HepG2 (cell line): ENCODE measurements around the gene DLG2. TPM values are rescaled to one million over a fixed set of nuclear protein-coding genes. Genes with fewer than 3 reads are reported as not detected.

Source experiments
- ATAC-seq: fragments of 200-7000 bp; cut with Tn5 transposase; 3 replicates; pipeline ENCODE4 v1.9.1; 2020; ENCODE audit warnings: mild to moderate bottlenecking, moderate library complexity
- BruUV-seq: library from RNA; stranded (reverse); fragments of 400-500 nt; replicated peaks from 2 replicates; lab custom pipeline; 2021; lab: Mats Ljungman, UMichigan
- CTCF ChIA-PET: fragments of 300-600 bp; formaldehyde crosslinking; extraction: SDS; loops from one replicate; lab custom pipeline; 2021; ENCODE audit warnings: low total read pairs, inconsistent platforms, low intra/inter-chr PET ratio; lab: Yijun Ruan, JAX
- POLR2A ChIA-PET: fragments of 350-600 bp; sonication (Branson Sonifier 250); formaldehyde crosslinking; loops from one replicate; lab custom pipeline; 2020; ENCODE audit warnings: antibody characterized with exemption, inconsistent platforms; lab: Yijun Ruan, JAX
- DNase-seq: peaks from one replicate; pipeline ENCODE4 v3.0.0-alpha.2; 2015; ENCODE audit warnings: low spot score
- FAIRE-seq: peaks from 3 replicates; lab custom pipeline; 2011; peaks lifted over from hg19 to GRCh38; lab: Jason Lieb, UNC
- H2AFZ ChIP-seq: one replicate; pipeline ENCODE4 v1.6.1; 2011; ENCODE audit warnings: low read length, inconsistent platforms
- H3K27ac ChIP-seq: fragments of 300-600 bp; 3 replicates; pipeline ENCODE4 v1.8.0; 2011; ENCODE audit warnings: mixed run types, mild to moderate bottlenecking, mixed read lengths, low read length, inconsistent platforms; ENCODE audit not compliant: insufficient read depth; ENCODE audit errors: extremely low read length
- H3K27me3 ChIP-seq, 2 experiments: fragments of 200-600 bp in 1 of 2; 2 replicates in 1 of 2; 3 replicates in 1 of 2; pipeline versions ENCODE4 v1.6.0 to v1.8.0; 2011; ENCODE audit warnings: low read length in 2 of 2, mild to moderate bottlenecking in 2 of 2, moderate library complexity in 2 of 2, inconsistent platforms in 1 of 2; ENCODE audit not compliant: insufficient read depth in 2 of 2, control insufficient read depth in 1 of 2
- H3K36me3 ChIP-seq, 2 experiments: fragments of 200-600 bp in 1 of 2; replicated peaks in 1 of 2; 2 replicates in 1 of 2; 3 replicates in 1 of 2; pipeline versions ENCODE4 v1.5.1 to v1.8.0; 2011; ENCODE audit warnings: low read length in 2 of 2, inconsistent platforms in 1 of 2; ENCODE audit not compliant: insufficient read depth in 2 of 2, control insufficient read depth in 1 of 2
- H3K4me1 ChIP-seq: 2 replicates; pipeline ENCODE4 v1.5.1; 2012; ENCODE audit warnings: low read length, inconsistent platforms; ENCODE audit not compliant: insufficient read depth
- H3K4me2 ChIP-seq: 2 replicates; pipeline ENCODE4 v1.6.0; 2011; ENCODE audit warnings: low read depth, low read length, inconsistent platforms
- H3K4me3 ChIP-seq, 3 experiments: fragments of 200-600 bp in 1 of 3; sonication (generic), shearing (Covaris generic) in 1 of 3; replicated peaks in 1 of 3; 2 replicates each; pipeline ENCODE4 v1.5.1; 2011 to 2016; ENCODE audit warnings: low read length in 3 of 3, inconsistent platforms in 2 of 3, low read depth in 2 of 3, mild to moderate bottlenecking in 2 of 3, control low read depth in 1 of 3, mixed read lengths in 1 of 3; ENCODE audit not compliant: insufficient read depth in 1 of 3
- H3K79me2 ChIP-seq: one replicate; pipeline ENCODE4 v1.6.1; 2011; ENCODE audit warnings: low read length, inconsistent platforms; ENCODE audit not compliant: insufficient read depth
- H3K9ac ChIP-seq: 2 replicates; pipeline ENCODE4 v1.6.0; 2011; ENCODE audit warnings: mild to moderate bottlenecking, low read depth, low read length, inconsistent platforms; ENCODE audit not compliant: insufficient read depth
- H3K9me3 ChIP-seq: 2 replicates; pipeline ENCODE4 v1.5.1; 2012; ENCODE audit warnings: mild to moderate bottlenecking, low read length
- H4K20me1 ChIP-seq: 2 replicates; pipeline ENCODE4 v1.6.0; 2011; ENCODE audit warnings: inconsistent platforms, mild to moderate bottlenecking, low read length, moderate library complexity; ENCODE audit not compliant: insufficient read depth
- BRCA1 ChIP-seq: sonication (generic); formaldehyde crosslinking; IDR thresholded peaks from 2 replicates; pipeline ENCODE4 v1.4.0; 2020; ENCODE audit warnings: missing genetic modification reagents
- DMAP1 ChIP-seq: IDR thresholded peaks from 2 replicates; pipeline ENCODE4 v1.6.1; 2016
- HDAC1 ChIP-seq: sonication (generic); formaldehyde crosslinking; IDR thresholded peaks from 2 replicates; pipeline ENCODE4 v1.5.1; 2020; ENCODE audit warnings: mild to moderate bottlenecking, missing genetic modification reagents
- HOXA9 ChIP-seq: sonication (generic); formaldehyde crosslinking; IDR thresholded peaks from 2 replicates; pipeline ENCODE4 v1.8.1; 2022; ENCODE audit warnings: missing genetic modification reagents, mild to moderate bottlenecking, moderate library complexity, borderline replicate concordance
- KLF6 ChIP-seq: IDR thresholded peaks from 2 replicates; pipeline ENCODE4 v1.8.0; 2016; ENCODE audit warnings: missing biosample characterization, missing genetic modification reagents
- NFATC3 ChIP-seq: sonication (generic); formaldehyde crosslinking; IDR thresholded peaks from 2 replicates; pipeline ENCODE4 v1.5.1; 2020; ENCODE audit warnings: mild to moderate bottlenecking, missing genetic modification reagents
- NFE2L2 ChIP-seq: fragments of 150-350 bp; IDR thresholded peaks from 2 replicates; pipeline ENCODE4 v1.6.1; 2014; ENCODE audit warnings: low read length
- PHB2 ChIP-seq: fragments of 450-650 bp; IDR thresholded peaks from 2 replicates; pipeline ENCODE4 v1.6.1; 2018; ENCODE audit not compliant: partially characterized antibody
- PRPF4 ChIP-seq: fragments of 200-400 bp; formaldehyde crosslinking; IDR thresholded peaks from 2 replicates; pipeline ENCODE4 v1.6.1; 2016; ENCODE audit warnings: low read length, low read depth; ENCODE audit not compliant: poor library complexity, severe bottlenecking
- TBP ChIP-seq: sonication (generic); formaldehyde crosslinking; IDR thresholded peaks from 2 replicates; pipeline ENCODE4 v1.5.0; 2020; ENCODE audit warnings: missing genetic modification reagents
- ZNF251 ChIP-seq: sonication (generic); formaldehyde crosslinking; IDR thresholded peaks from 2 replicates; pipeline ENCODE4 v1.9.0; 2021; ENCODE audit warnings: mild to moderate bottlenecking, missing genetic modification reagents
- ZNF326 ChIP-seq: sonication (generic); formaldehyde crosslinking; IDR thresholded peaks from 2 replicates; pipeline ENCODE4 v1.4.0; 2020; ENCODE audit warnings: missing genetic modification reagents, borderline replicate concordance
- ZNF431 ChIP-seq: sonication (generic); formaldehyde crosslinking; IDR thresholded peaks from 2 replicates; pipeline ENCODE4 v1.9.0; 2022; ENCODE audit warnings: missing genetic modification reagents, low read depth, mild to moderate bottlenecking, borderline replicate concordance
- WGBS: methylation state at CpG from one replicate; pipeline ENCODE4 v1.1.6; 2017; ENCODE audit warnings: low lambda C conversion rate; 5-methylcytosine and 5-hydroxymethylcytosine counted together
- in situ Hi-C: cut with HindIII; loops from 2 replicates; pipeline ENCODE4 v1.10.0; 2017; ENCODE audit warnings: low pct_unique_long_range_greater_than_20kb; ENCODE audit not compliant: extremely low pct_ligation_motif_present
- intact Hi-C: fragments of 100-400 bp; cut with micrococcal nuclease; formaldehyde crosslinking; loops from one replicate; pipeline ENCODE4 v1.10.0; 2022; ENCODE audit not compliant: unreplicated experiment
- polyA plus RNA-seq, 8 experiments: library from polyadenylated mRNA; depleted of rRNA in 3 of 8; stranded (reverse) in 7 of 8; unstranded in 1 of 8; fragments of >200 nt; fragmentation: Illumina TruSeq in 4 of 8; extraction: Trizol in 4 of 8; gene quantifications; 2 replicates each; pipeline versions ENCODE4 v1.2.1 to v1.2.3, GENCODE V29; 2011 to 2016; ENCODE audit warnings: low read depth in 4 of 8, missing spikeins in 1 of 8, mixed read lengths in 1 of 8; ENCODE audit not compliant: insufficient read depth in 1 of 8
- total RNA-seq, 5 experiments: library from RNA; depleted of rRNA; stranded (reverse); fragments of >200 nt; fragmentation: Illumina TruSeq; extraction: Trizol; gene quantifications; 2 replicates each; pipeline ENCODE4 v1.2.3, GENCODE V29; 2016; ENCODE audit warnings: low read depth in 1 of 5
- TF ChIP-seq, protein P1 (sequence below): sonication (generic); formaldehyde crosslinking; IDR thresholded peaks from 2 replicates; pipeline ENCODE4 v1.5.1; 2020; ENCODE audit warnings: mild to moderate bottlenecking, missing genetic modification reagents, borderline replicate concordance

Gene DLG2
- total and polyA plus RNA-seq, 2 of the 13 experiments (the other 11 are each of a cell fraction or from before 2014, with no cell fraction given), result 0.46 to 1.0 TPM

DNA sequence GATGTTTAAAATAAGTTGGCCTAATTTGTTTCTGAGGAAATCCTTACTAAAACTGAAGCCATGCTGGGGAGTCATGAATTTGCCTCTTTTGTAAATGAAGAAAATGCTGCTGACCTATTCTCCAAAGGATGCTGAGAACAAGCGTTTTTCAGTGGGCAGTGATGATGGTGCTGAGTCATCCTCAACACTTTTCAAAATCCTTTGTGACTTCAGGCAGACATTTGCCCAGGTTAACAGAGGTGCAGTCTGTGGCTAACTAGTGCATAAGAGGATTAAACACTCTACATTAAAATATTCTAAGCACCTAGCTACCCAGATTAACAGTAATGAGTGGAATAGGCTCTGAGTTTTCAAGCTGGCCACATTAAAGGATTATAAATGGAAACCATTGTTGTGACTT, 509.0 kb downstream of the DLG2 start:
- CTCF ChIA-PET, result no interaction called here
- ATAC-seq, result no peak

DNA sequence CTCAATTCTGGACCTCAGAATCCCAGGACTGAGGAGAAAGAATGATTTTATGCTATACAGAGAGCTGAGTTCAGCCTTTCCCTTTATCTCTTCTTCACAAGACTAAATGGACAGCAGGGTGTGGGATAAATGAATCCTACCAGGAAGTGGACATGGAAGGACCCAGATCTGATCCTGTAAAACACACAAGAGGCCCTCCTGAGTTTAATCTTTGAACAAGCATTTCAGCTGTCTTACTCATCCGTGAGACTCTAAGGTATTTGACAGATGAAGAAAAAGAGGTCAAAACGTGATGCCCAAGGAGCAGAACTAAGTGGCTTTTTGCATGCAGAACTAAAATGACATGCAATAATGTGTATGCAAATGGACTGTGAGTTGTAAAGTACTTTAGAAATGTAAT, 511.3 kb downstream of the DLG2 start:
- no peaks in the 10 kb centered on the region for H3K27me3 ChIP-seq
- no peak overlapping the region for H2AFZ ChIP-seq
- no TSS peak for BruUV-seq
- H4K20me1 ChIP-seq, result no peaks in the 10 kb centered on the region
- ChIA-PET POLR2A (no interaction called here), CTCF (no interaction called here)
- no peaks in the 10 kb centered on the region for H3K4me1 ChIP-seq
- no peak overlapping the region for H3K27ac ChIP-seq
- no peak overlapping the region for H3K9ac ChIP-seq
- in situ Hi-C loops, result no loop called here
- ATAC-seq, result no peak
- intact Hi-C loops, result no loop called here
- H3K9me3 ChIP-seq, result no peaks in the 10 kb centered on the region
- H3K79me2 ChIP-seq, result no peaks in the 10 kb centered on the region
- FAIRE-seq, result no peak
- 1% methylated on average over 2 of the region's 2 CpGs for WGBS
- no peak overlapping the region for H3K4me3 ChIP-seq
- no peaks in the 10 kb centered on the region for H3K36me3 ChIP-seq
- no peak for DNase-seq
- no peak overlapping the region for H3K4me2 ChIP-seq
- TF ChIP-seq PHB2 (no peak), BRCA1 (no peak), DMAP1 (CRISPR knock-in tag) (no peak), KLF6 (no peak), ZNF431 (CRISPR knock-in tag) (no peak), ZNF326 (CRISPR knock-in tag) (no peak), NFATC3 (no peak), ZNF251 (CRISPR knock-in tag) (no peak), TBP (CRISPR knock-in tag) (no peak)
- TF ChIP-seq, protein P1, sequence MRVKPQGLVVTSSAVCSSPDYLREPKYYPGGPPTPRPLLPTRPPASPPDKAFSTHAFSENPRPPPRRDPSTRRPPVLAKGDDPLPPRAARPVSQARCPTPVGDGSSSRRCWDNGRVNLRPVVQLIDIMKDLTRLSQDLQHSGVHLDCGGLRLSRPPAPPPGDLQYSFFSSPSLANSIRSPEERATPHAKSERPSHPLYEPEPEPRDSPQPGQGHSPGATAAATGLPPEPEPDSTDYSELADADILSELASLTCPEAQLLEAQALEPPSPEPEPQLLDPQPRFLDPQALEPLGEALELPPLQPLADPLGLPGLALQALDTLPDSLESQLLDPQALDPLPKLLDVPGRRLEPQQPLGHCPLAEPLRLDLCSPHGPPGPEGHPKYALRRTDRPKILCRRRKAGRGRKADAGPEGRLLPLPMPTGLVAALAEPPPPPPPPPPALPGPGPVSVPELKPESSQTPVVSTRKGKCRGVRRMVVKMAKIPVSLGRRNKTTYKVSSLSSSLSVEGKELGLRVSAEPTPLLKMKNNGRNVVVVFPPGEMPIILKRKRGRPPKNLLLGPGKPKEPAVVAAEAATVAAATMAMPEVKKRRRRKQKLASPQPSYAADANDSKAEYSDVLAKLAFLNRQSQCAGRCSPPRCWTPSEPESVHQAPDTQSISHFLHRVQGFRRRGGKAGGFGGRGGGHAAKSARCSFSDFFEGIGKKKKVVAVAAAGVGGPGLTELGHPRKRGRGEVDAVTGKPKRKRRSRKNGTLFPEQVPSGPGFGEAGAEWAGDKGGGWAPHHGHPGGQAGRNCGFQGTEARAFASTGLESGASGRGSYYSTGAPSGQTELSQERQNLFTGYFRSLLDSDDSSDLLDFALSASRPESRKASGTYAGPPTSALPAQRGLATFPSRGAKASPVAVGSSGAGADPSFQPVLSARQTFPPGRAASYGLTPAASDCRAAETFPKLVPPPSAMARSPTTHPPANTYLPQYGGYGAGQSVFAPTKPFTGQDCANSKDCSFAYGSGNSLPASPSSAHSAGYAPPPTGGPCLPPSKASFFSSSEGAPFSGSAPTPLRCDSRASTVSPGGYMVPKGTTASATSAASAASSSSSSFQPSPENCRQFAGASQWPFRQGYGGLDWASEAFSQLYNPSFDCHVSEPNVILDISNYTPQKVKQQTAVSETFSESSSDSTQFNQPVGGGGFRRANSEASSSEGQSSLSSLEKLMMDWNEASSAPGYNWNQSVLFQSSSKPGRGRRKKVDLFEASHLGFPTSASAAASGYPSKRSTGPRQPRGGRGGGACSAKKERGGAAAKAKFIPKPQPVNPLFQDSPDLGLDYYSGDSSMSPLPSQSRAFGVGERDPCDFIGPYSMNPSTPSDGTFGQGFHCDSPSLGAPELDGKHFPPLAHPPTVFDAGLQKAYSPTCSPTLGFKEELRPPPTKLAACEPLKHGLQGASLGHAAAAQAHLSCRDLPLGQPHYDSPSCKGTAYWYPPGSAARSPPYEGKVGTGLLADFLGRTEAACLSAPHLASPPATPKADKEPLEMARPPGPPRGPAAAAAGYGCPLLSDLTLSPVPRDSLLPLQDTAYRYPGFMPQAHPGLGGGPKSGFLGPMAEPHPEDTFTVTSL (CRISPR knock-in tag), result no peak

More for the DNA sequence above, 509.0 kb downstream of the DLG2 start:
- Histone ChIP-seq H3K27me3 (no peaks in the 10 kb centered on the region), H4K20me1 (no peaks in the 10 kb centered on the region), H3K27ac (no peak overlapping the region), H3K9me3 (no peaks in the 10 kb centered on the region), H3K4me1 (no peaks in the 10 kb centered on the region), H2AFZ (no peak overlapping the region), H3K4me2 (no peak overlapping the region), H3K4me3 (no peak overlapping the region), H3K36me3 (no peaks in the 10 kb centered on the region), H3K79me2 (no peaks in the 10 kb centered on the region), H3K9ac (no peak overlapping the region)
- WGBS, result 0% methylated on average over 1 of the region's 1 CpG
- no peak for DNase-seq
- in situ Hi-C loops (no loop called here), intact Hi-C loops (no loop called here)
- no peak for FAIRE-seq
- POLR2A ChIA-PET, result no interaction called here
- no TSS peak for BruUV-seq
- peak; percentile 48; the same call in 1 of the 2 replicates for TF ChIP-seq NFE2L2
- no peak for TF ChIP-seq HDAC1
- no peak for TF ChIP-seq HOXA9 (CRISPR knock-in tag)
- TF ChIP-seq PRPF4, result no peak
